ENCODE measurements around the gene HDAC7. TPM values are rescaled to one million over a fixed set of nuclear protein-coding genes. Genes with fewer than 3 reads are reported as not detected.

Gene HDAC7
- total RNA-seq, 1 donor: 92.1 TPM

DNA sequence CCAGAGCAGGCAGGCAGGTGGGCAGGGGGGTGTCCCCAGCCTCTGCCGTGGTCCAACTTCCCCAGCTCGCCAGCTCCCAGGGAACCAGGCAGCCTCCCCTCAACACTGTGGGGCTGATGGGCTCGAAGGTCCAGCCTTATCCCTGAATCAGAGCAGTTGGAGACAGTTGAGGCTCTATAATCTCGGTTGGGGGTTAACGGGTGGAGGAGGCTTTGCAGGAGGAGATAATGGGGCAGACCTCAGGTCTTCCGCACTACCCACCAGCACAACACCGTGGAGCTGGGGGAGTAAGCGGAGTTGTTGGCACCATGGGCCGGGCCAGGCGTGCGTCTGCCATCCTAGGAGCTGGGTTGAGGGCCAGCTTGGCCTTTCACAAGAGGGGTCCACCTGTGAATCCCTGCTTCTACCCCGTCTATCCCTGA, 13.9 kb upstream of the HDAC7 start:
- no peak for DNase-seq (ENCODE audit: low read depth in 2 of 3, low spot score in 2 of 3)

DNA sequence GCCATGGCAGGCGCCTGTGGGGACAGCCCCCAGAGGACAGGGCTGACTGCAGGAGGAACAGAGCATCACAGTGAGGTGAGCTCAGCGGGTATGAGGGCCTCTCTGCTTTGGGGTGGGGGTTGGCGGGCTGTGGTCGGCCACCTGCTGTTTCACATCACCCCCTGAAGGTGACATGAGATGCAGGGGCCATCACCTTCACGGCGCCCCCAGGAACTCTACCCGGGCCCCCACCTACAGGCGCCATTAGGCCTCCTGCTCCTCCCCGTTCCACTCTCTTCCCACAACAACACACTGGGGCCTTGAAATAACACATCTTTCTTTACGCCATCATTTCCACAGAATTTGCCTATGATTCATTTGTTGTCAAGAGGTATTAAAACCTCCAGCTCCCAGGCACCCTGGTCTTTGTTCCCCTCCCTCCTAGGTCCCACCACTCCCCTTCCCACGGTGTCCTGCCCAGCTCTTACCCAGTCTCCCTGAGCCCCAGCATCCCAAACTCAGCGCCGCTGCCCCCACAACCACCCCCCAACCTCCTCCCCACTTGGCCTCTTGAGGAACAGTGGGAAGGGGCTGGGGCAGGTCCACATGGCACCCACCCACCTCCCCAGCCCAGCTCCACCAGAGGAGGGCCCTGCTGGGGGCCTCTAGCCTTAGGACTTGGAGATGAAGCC, 12.7 kb upstream of the HDAC7 start:
- no peak for DNase-seq (ENCODE audit: low read depth in 2 of 3, low spot score in 2 of 3)

DNA sequence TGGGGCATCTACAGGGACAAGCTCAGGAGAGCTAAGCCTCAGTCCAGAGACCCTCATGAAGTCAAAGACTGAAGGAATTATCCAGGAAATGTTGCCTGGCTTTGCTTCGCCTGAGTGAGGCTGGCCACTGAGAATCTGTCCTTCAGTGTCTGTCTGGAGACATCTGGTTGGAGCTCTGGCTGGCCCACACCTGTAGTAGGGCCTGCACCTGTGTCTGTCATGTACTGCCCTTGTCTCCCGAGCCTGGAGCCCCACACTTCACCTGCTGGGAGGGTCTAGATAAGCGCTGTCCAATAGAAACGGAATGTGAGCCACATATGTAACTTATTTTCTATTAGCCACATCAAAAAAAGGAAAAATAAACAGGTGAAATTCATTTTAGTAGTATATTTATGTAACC, 9.9 kb upstream of the HDAC7 start:
- DNase-seq (ENCODE audit: low read depth in 2 of 3, low spot score in 2 of 3): no peak

DNA sequence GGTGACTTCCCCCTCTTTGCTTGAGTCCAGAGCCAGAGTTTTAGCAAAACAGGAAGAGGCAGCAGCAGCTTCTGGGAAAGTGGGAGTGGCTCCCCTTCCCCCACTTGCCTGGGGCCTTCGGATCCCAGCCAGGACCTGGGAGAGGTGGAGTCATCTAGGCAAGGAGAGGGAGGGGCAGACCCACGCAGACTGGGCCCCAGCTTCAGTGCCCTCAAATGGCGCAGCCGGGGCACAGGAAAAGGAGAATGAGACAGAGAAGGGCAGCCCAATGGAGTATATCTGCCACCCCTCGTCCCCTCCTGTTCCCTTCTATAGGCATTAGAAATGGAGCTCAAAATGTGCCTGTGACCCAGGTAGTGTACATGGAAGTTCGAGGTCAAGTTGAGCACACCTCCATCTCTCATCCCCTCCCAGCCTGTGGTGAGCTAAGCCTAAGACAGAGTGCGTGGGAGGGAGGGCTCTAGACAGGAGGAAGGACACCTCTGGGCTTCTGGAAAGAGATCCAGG, 9.3 kb upstream of the HDAC7 start:
- no peak for DNase-seq (ENCODE audit: low read depth in 2 of 3, low spot score in 2 of 3)

DNA sequence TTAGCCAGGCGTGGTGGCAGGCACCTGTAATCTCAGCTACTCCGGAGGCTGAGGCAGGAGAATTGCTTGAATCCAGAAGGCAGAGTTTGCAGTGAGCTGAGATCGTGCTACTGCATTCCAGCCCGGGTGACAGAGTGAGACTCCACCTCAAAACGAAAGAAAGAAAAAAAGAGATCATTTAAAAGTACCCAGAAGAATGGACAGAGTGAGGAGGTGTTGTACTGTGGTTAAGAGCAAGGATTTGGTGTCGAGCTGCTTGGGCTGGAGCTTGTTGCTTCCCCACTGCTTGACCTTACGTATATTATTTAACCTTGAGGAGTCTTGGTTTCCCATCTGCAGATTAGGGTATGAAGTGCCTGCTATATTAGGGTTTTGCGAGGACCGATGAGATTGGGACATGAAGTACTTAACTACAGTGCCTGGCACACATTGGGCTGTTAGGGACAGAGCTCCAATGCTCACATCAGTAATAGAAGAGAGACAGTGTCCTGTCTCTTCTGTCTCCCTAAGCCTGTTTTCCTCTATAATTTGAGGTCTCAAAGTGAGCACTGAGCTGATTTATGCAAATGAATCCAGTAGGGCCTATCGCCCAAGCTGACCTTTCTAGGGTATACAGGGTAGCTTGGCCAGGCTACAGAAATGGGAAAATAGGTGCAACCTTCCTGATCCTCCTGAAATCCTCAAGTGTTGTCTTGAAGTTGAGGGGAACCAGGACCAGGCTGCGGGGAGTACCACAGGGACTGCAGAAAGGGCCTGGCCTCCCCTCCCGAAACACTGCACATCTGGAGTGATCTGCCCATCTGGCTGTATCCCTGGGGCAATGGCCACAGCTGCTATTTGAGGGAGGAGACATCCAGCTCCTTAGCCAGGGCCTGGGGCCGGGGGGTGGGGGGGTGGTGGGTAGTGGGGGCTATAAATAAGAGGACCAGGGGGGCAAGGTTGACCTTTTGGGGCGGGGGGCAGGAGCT, 8.6 kb upstream of the HDAC7 start:
- DNase-seq (ENCODE audit: low read depth in 2 of 3, low spot score in 2 of 3): no peak

DNA sequence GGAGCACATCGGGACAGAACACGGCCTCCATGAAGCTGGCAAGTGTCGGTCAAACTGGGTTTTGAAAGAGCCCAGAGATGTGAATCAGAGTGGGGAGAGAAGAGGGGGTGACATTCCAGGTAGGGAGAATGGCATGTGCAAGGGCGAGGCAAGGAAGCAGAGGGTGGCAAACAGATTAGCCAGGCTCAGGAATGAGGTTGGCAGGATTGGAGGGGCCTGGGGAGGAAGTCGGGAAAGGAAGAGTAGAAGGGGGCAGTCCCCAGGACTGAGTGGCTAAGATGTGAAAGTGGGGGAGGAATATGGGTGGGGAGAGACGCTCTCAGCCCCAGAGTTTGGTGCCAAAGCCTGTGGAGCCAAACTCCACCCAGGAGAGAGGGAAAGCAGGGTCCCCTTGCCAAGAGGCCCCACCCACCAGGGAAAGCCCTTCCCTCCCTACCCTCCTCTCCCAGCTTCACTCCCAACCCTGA, 5.5 kb upstream of the HDAC7 start:
- DNase-seq (ENCODE audit: low read depth in 2 of 3, low spot score in 2 of 3): no peak

DNA sequence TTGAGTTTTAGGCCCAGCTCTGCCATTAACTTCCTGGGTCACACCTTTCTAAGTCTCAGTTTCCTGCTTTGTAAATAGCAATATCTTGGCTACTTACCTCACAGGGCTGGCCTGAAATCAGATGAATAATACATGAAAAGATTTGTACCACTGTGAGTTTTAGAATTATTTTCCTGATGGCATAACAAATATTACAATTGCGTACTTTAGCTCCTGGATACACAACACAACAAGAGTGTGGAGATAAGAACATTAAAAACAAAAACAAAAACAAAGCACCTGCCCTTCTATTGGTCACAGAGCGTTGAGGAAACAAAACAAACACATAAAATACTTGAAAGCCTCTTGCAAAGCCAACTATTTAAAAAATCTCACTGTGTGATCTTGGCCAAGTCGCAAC, 4.9 kb upstream of the HDAC7 start:
- no peak for DNase-seq (ENCODE audit: low read depth in 2 of 3, low spot score in 2 of 3)

DNA sequence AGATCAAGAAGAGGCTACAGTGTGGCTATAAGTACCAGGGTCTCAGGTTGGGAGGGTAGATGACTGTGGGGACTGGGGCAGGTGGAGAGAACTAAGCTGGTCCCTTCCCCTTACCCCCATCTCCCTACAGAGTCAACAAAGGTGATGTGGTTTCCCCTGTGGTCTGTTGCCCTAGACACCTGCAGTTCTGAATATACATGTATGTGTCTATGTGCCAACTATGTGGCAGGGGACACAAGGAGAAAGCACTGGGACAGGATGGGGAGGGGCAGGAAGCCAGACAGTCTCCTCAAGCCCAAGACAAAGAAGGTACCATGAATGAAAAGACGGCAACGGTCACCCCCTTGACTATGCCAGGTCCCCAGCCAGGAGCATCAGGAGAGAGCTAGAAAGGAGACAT, 4.5 kb upstream of the HDAC7 start:
- no peak for DNase-seq (ENCODE audit: low read depth in 2 of 3, low spot score in 2 of 3)

DNA sequence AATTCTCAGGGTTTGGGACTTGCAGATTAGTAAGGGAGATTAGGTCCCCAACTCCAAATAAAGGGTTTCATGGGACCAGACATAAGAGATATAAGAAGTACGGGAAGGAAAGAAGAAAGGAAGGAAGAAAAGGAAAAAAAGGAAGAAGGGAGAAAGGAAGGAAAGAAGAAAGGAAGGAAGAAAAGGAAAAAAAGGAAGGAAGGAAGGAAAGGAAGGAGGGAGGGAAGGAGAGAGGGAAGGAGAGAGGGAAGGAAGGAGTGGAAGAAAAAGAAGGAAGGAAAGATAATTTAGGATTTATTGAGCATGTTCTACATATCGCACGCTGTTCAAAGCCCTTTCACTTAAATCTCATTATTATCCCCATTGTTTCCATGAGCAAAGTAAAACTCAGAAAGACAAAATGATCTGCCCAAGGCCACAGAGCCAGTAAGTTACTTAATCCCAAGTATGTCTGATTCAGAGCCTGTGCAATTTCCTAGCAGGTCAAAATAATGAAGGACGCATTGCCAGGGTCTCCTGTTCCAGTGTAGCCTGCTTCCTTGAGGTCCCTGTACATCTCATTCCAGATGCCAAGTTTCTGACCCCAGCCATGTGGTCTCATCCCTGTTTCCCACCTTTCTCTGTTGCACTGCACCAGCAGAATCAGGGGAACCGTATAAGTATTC, 3.9 kb upstream of the HDAC7 start:
- DNase-seq (ENCODE audit: low read depth in 2 of 3, low spot score in 2 of 3): no peak

DNA sequence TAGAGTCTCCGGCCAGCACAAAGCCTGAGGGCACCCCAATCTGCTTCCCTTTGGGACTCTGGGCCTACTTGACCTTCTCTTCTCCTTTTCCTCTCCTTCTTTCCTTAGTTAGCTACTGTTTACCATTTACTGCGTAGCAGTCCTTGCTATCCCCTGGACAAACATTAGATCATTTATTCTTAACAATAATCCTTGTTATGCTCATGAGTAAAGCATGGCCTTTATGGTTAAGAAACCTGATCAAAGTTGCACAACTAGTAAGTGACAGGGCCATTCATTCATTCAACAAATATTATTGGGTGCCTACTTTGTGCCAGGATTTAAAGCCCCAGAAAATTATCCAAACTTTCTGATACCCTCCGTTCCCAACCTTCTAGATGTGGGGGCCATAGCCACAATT, 3.2 kb upstream of the HDAC7 start:
- no peak for DNase-seq (ENCODE audit: low read depth in 2 of 3, low spot score in 2 of 3)

DNA sequence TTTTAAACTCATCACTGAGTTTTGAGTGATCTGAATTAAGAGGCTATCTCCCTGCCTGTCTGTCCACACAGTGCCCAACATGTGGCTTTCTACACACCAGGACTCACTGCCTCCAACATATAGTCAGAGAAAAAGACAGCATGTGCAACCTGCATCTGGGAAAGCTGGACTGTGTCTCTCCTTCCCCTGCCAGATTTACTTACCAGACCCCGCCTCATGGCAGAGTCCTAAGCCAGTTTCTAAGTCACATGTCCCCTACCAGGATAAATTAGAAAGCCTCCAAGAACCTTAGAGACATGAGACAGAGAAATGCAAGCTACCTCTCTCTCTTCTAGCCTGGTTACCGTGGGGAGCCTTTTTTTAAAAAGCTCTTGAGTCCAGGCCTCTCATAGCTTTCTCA, 2.7 kb upstream of the HDAC7 start:
- no peak for DNase-seq (ENCODE audit: low read depth in 2 of 3, low spot score in 2 of 3)

DNA sequence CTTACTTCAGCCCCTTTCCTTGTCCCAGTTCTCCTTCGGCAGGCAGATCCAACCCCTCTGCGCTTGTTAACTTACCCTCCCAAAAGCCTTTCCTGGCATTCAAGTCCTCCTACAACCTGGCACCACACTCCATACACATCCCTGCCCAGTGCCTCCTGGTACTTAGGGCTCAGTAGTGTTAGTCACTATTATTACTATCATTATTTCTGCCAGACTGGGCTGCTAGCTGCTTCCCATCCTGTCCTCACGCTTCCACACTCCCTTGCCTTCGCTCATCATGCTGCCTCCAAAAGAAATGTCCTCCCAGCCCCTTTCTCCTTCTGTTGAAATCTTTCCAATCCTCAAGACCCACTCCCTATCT, 1.6 kb upstream of the HDAC7 start:
- no peak for DNase-seq (ENCODE audit: low read depth in 2 of 3, low spot score in 2 of 3)

DNA sequence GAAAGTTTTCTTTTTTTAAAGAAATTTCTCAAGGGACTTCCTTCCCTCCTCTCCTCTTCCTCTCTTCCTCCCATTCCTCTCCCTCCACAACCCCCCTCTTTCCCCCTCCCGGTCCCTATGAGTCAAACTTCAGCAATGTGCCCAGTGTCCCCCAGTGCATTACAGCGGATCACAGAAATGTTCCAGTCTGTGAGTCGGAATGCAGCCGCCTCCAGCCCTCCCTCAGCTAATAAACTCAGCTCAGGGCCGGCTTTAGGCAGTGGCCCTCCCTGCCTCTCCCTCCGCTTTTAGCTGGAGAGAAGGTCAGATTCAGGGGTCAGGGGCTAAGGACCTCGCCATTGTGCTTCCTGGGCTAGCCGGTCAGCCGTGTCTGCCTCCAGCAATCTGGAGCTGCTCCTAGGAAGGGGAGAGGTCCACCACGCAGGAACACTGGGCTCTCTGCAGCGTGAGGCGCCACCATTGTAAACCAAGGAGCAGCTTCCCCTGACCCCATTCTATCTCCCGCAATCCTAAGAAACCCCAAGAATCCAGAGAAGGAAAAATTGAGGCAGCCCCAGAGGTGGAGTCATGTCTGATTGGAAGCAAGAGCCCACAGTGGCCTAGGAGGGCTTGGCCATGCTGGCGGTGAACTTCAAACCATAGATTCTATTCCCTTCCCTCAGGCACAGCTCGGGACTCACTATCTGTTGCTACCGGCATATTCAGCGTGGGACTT, 1.1 kb upstream of the HDAC7 start:
- no peak for DNase-seq (ENCODE audit: low read depth in 2 of 3, low spot score in 2 of 3)

DNA sequence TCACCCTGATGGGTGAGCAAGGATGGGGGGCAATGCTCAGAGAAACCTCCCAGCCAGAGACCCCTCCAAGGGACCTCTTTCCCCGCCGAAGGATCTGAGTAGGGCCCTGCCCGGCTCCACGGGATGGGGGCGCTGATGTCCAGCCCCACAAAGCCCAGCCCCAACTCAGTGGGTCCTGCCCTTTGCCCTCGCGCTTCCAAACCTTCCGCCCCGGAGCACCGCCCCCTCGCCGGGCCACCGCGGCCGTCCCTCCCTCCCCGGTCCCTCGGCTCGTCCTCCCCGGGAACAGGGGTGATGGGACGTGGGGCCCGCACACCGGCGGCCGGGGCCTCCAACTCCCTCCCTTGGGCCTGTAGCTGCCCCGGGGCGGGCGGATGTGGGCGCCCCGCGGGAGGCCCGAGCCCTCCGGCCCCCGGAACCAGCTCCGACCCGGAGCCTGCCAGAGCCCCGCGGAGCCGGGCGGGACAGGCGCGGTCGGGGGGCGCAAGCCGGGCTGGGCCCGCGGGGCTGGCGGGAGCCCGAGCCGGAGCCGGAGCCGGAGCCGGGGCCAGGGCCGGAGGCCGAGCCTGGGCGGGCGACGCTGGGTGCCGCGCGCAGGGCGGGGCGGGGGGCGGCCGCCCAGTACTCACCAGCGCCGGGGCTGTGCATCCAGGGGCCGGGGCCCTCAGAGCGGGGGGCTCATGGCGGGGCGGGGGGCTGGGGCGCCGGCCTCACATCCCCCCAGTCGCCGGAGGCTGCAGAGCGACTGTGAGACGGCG, 386 bp downstream of the HDAC7 start:
- DNase-seq (ENCODE audit: low read depth in 2 of 3, low spot score in 2 of 3): no peak

DNA sequence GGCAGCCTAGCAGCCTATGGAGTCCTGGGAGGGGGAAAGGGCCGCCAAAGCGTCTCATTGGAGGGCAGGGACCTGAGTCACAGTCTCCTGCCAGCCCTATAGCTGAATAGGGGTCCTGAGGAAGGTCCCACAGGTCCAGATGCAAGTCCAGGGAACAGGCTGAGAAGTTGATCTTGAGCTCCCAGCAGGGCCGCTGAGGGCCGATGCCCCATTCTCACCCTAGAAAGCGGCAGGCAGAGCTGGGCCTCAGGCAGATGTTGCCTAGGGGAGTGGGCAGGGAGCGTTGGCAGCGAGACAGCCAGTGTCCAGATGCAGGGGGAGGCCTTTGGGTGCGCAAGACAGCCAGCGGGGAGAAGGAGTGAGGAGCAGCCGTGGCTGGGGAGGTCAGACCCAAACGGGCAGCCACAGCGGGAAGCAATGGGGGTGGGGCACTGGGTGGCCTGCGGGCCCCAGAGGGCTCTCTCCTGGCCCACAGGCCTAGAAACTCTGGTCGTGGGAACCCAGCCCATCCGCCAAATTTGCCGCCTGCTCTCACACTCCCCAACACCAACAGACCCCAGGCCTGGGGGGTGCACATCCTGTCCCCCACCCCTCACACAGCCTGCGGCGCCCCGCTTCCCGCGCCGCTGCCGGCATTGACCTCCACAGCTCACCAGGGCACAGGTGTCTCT, 1.1 kb downstream of the HDAC7 start:
- DNase-seq (ENCODE audit: low read depth in 2 of 3, low spot score in 2 of 3): no peak

DNA sequence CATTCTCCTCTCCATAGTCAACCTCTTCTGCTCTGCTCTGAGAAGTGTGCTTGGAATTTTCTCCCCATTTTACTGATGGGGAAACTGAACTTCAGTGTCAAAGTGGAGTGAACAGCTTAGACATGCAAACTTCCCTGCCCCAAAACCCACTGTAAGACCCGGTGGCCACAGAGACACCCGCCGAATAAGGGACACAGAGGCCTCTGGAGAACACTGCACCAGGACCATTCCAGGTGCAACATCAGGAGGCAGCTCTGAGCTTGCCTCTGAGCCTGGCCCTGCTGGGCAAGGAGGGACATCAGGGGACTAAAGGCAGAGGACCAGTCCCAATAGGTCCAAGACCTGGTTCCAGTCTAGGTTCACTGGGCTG, 1.7 kb downstream of the HDAC7 start:
- DNase-seq (ENCODE audit: low read depth in 2 of 3, low spot score in 2 of 3): no peak

DNA sequence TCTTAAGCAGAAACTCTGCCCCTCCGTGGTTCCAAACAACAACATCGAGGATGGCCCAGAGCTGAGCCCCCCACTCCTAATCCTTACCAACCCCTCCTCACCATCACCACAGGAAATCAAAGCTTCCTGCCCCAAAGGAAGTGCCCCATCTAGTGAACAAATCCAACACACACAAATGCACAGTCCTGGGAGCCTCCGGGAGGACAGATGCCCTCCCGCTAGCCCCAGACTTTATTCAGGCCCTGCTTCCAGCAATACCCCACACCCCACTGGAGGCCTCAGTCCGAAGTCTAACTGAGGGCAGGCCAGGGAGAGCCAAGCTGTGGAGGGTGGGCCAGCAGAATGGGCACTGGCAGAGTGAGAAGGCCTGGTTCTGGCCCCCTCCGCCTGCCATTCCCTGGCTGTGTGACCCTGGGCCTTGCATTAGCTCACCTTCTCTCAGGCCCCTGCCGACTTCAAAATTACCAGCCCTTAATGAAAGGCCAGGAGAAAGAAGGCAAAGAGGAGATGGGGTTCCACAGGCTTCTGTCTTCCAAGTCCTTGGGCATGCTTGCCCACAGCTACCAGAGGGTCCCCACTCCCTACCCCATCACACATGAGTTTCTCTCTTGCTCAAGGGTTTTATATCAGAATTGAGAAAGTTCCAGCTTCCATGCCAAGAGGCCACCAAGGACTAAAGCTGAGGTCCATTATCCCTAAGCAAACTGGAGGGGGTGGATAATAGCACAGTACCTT, 2.3 kb downstream of the HDAC7 start:
- DNase-seq (ENCODE audit: low read depth in 2 of 3, low spot score in 2 of 3): no peak

DNA sequence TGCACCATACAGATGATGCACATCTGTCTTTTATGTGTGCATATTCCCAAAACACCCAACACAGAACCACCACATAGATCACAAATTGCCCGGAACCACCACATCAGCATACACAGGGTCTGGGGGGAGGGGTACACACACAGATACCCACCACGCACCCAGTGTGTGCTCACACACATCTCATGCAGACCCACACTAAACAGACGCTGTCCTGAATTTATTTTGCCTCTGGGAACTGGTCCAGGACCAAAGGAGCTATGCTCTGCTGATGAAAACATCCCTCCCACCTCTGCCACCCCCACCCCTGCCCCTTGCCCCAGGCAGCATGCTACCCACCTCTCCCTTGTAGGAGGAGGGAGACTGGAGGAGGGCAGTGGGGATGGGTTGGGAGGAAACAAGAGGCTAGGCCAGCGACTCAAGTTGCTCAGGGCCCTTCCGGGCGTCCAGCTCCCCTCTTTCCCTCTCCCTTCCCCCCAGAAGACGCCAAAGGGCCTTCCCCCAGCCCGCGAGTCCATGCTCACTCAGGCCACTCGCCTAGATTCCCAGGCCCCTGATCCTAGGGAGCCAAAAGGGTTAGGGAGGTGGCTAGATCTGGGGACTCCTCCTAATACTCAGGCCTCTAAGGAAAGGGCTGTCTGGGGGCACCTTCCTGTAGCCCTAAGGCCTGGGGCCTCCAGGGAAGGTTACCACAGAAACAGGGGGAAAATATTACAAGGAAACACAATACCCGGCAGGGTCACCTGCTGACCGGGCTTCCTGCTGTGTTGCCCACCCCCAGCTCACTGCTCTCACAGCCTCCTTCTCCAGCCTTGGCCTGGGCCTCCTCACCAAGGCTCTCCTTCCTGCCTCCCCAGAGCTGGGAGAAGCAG, 3.1 kb downstream of the HDAC7 start:
- no peak for DNase-seq (ENCODE audit: low read depth in 2 of 3, low spot score in 2 of 3)

Data from hematopoietic multipotent progenitor cell (in vitro differentiated cells).